ENCODE data around the gene MTA1.

- TF ChIP-seq, protein P1, sequence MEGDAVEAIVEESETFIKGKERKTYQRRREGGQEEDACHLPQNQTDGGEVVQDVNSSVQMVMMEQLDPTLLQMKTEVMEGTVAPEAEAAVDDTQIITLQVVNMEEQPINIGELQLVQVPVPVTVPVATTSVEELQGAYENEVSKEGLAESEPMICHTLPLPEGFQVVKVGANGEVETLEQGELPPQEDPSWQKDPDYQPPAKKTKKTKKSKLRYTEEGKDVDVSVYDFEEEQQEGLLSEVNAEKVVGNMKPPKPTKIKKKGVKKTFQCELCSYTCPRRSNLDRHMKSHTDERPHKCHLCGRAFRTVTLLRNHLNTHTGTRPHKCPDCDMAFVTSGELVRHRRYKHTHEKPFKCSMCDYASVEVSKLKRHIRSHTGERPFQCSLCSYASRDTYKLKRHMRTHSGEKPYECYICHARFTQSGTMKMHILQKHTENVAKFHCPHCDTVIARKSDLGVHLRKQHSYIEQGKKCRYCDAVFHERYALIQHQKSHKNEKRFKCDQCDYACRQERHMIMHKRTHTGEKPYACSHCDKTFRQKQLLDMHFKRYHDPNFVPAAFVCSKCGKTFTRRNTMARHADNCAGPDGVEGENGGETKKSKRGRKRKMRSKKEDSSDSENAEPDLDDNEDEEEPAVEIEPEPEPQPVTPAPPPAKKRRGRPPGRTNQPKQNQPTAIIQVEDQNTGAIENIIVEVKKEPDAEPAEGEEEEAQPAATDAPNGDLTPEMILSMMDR (IDR thresholded peaks at IDR 0.05): no peak
- TF ChIP-seq, protein P2, sequence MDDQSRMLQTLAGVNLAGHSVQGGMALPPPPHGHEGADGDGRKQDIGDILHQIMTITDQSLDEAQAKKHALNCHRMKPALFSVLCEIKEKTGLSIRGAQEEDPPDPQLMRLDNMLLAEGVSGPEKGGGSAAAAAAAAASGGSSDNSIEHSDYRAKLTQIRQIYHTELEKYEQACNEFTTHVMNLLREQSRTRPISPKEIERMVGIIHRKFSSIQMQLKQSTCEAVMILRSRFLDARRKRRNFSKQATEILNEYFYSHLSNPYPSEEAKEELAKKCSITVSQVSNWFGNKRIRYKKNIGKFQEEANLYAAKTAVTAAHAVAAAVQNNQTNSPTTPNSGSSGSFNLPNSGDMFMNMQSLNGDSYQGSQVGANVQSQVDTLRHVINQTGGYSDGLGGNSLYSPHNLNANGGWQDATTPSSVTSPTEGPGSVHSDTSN (IDR thresholded peaks at IDR 0.05): no peak
- TF ChIP-seq JUND (IDR thresholded peaks at IDR 0.05) (no peak), FOSL2 (IDR thresholded peaks at IDR 0.05; ENCODE audit: borderline replicate concordance, low read depth) (no peak), EP300 (IDR thresholded peaks at IDR 0.05; ENCODE audit: borderline replicate concordance in 1 of 2, low read depth in 1 of 2, low read length in 1 of 2) (no peak), FOXM1 (IDR thresholded peaks at IDR 0.05; ENCODE audit: low read depth) (no peak), MAX (IDR thresholded peaks at IDR 0.05; ENCODE audit: low read depth) (no peak), POLR2AphosphoS5 (IDR thresholded peaks at IDR 0.05; ENCODE audit: low read depth, low read length) (no peak), NRF1 (IDR thresholded peaks at IDR 0.05; ENCODE audit: low read depth, low read length) (no peak), RCOR1 (IDR thresholded peaks at IDR 0.05; ENCODE audit: low read length) (no peak), RAD21 (IDR thresholded peaks at IDR 0.05; ENCODE audit: low read length) (no peak)
- TF ChIP-seq, protein P3, sequence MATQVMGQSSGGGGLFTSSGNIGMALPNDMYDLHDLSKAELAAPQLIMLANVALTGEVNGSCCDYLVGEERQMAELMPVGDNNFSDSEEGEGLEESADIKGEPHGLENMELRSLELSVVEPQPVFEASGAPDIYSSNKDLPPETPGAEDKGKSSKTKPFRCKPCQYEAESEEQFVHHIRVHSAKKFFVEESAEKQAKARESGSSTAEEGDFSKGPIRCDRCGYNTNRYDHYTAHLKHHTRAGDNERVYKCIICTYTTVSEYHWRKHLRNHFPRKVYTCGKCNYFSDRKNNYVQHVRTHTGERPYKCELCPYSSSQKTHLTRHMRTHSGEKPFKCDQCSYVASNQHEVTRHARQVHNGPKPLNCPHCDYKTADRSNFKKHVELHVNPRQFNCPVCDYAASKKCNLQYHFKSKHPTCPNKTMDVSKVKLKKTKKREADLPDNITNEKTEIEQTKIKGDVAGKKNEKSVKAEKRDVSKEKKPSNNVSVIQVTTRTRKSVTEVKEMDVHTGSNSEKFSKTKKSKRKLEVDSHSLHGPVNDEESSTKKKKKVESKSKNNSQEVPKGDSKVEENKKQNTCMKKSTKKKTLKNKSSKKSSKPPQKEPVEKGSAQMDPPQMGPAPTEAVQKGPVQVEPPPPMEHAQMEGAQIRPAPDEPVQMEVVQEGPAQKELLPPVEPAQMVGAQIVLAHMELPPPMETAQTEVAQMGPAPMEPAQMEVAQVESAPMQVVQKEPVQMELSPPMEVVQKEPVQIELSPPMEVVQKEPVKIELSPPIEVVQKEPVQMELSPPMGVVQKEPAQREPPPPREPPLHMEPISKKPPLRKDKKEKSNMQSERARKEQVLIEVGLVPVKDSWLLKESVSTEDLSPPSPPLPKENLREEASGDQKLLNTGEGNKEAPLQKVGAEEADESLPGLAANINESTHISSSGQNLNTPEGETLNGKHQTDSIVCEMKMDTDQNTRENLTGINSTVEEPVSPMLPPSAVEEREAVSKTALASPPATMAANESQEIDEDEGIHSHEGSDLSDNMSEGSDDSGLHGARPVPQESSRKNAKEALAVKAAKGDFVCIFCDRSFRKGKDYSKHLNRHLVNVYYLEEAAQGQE (IDR thresholded peaks at IDR 0.05; ENCODE audit: low read depth, low read length): no peak
Measured at GRCh38 chr14:105421723-105422615, 2.3 kb downstream of the MTA1 start.
